Smooth muscle cell (in vitro differentiated cells): ENCODE data around the gene ING1. TPM values are rescaled to one million over a fixed set of nuclear protein-coding genes. Genes with fewer than 3 reads are reported as not detected.

ENCODE experiments used
- DNase-seq: peaks from one replicate; lab custom pipeline; 2025; ENCODE audit not compliant: unreplicated experiment; lab: John Stamatoyannopoulos, UW
- H2AFZ ChIP-seq: fragments of 200-600 bp; sonication (generic); 2 replicates; pipeline ENCODE4 v1.6.0; 2016; ENCODE audit warnings: antibody characterized with exemption, low read depth, mild to moderate bottlenecking
- H3F3A ChIP-seq: fragments of 200-600 bp; sonication (generic); 2 replicates; pipeline ENCODE4 v1.6.0; 2017; ENCODE audit warnings: antibody characterized with exemption, low read depth
- H3K27ac ChIP-seq: fragments of 200-600 bp; sonication (generic); 2 replicates; pipeline ENCODE4 v1.5.1; 2016; ENCODE audit warnings: low read depth, mild to moderate bottlenecking
- H3K27me3 ChIP-seq: fragments of 200-600 bp; sonication (generic); 2 replicates; pipeline ENCODE4 v1.6.1; 2016; ENCODE audit warnings: low read depth, mild to moderate bottlenecking
- H3K36me3 ChIP-seq: fragments of 200-600 bp; sonication (generic); 2 replicates; pipeline ENCODE4 v1.5.1; 2016; ENCODE audit warnings: low read depth
- H3K4me1 ChIP-seq: fragments of 200-600 bp; sonication (generic); 2 replicates; pipeline ENCODE4 v1.5.1; 2016; ENCODE audit warnings: low read depth
- H3K4me2 ChIP-seq: fragments of 200-600 bp; sonication (generic); 2 replicates; pipeline ENCODE4 v1.6.0; 2016; ENCODE audit warnings: mild to moderate bottlenecking
- H3K4me3 ChIP-seq: fragments of 200-600 bp; sonication (generic); 2 replicates; pipeline ENCODE4 v1.5.1; 2016; ENCODE audit warnings: mild to moderate bottlenecking
- H3K79me2 ChIP-seq: fragments of 200-600 bp; sonication (generic); 2 replicates; pipeline ENCODE4 v1.6.0; 2016; ENCODE audit warnings: low read depth, mild to moderate bottlenecking
- H3K9ac ChIP-seq: fragments of 200-600 bp; sonication (generic); 2 replicates; pipeline ENCODE4 v1.6.0; 2016; ENCODE audit warnings: low read depth
- H3K9me3 ChIP-seq: fragments of 200-600 bp; sonication (generic); replicated peaks from 2 replicates; pipeline ENCODE4 v1.5.1; 2016; ENCODE audit warnings: low read depth
- H4K20me1 ChIP-seq: fragments of 200-600 bp; sonication (generic); 2 replicates; pipeline ENCODE4 v1.6.0; 2016; ENCODE audit warnings: low read depth
- CTCF ChIP-seq: fragments of 200-600 bp; sonication (generic); IDR thresholded peaks from 2 replicates; pipeline ENCODE4 v1.5.1; 2017; ENCODE audit warnings: borderline replicate concordance, mild to moderate bottlenecking, antibody characterized with exemption; ENCODE audit not compliant: insufficient read depth, poor library complexity, severe bottlenecking
- WGBS: methylation state at CpG from one replicate; pipeline ENCODE4 v1.1.7; 2016; ENCODE audit warnings: low lambda C conversion rate; 5-methylcytosine and 5-hydroxymethylcytosine counted together
- polyA plus RNA-seq: library from polyadenylated mRNA; unstranded; fragments of >200 nt; fragmentation: Nextera tagmentation; extraction: Ambion mirVana; gene quantifications from 2 replicates; pipeline ENCODE4 v1.2.1, GENCODE V29; 2016
- total RNA-seq: library from RNA; depleted of rRNA; stranded (reverse); fragments of >200 nt; gene quantifications from 2 replicates; pipeline ENCODE4 v1.2.3, GENCODE V29; 2014

ING1 gene
- total and polyA plus RNA-seq, 2 experiments from 2014 or later = 13.8 to 29.3 TPM

- Histone ChIP-seq H3F3A (peaks cover 11% of the 10 kb centered on the region), H3K79me2 (peaks cover 55% of the 10 kb centered on the region), H3K4me3 (no peak overlapping the region), H4K20me1 (peaks cover 33% of the 10 kb centered on the region), H3K27me3 (no peaks in the 10 kb centered on the region), H3K9me3 (no peaks in the 10 kb centered on the region), H3K9ac (no peak overlapping the region), H2AFZ (no peak overlapping the region), H3K36me3 (no peaks in the 10 kb centered on the region), H3K4me2 (no peak overlapping the region), H3K27ac (no peak overlapping the region), H3K4me1 (peaks cover 9% of the 10 kb centered on the region)
- no peak for TF ChIP-seq CTCF
- 52% methylated on average over 3 of the region's 3 CpGs for WGBS
- no peak for DNase-seq
These were observed 11.4 kb upstream of the ING1 start for GRCh38 chr13:110702089-110702488.

- no peak overlapping the region for H3K4me3 ChIP-seq
- DNase-seq = no peak
- peaks cover 26% of the 10 kb centered on the region for H4K20me1 ChIP-seq
- TF ChIP-seq CTCF = no peak
- no peaks in the 10 kb centered on the region for H3K36me3 ChIP-seq
- no peak overlapping the region for H2AFZ ChIP-seq
- peaks cover 11% of the 10 kb centered on the region for H3F3A ChIP-seq
- H3K4me1 ChIP-seq = peaks cover 9% of the 10 kb centered on the region
- no peaks in the 10 kb centered on the region for H3K9me3 ChIP-seq
- 88% methylated on average over 15 of the region's 15 CpGs for WGBS
- no peak overlapping the region for H3K9ac ChIP-seq
- H3K79me2 ChIP-seq = peaks cover 55% of the 10 kb centered on the region
- H3K4me2 ChIP-seq = no peak overlapping the region
- H3K27ac ChIP-seq = no peak overlapping the region
- H3K27me3 ChIP-seq = no peaks in the 10 kb centered on the region
These were observed 10.6 kb upstream of the ING1 start for GRCh38 chr13:110702591-110703526.

GRCh38 chr13:110705356-110705825, 8.1 kb upstream of the ING1 start:
- Histone ChIP-seq H3K4me1 (peaks cover 9% of the 10 kb centered on the region), H3F3A (peaks cover 15% of the 10 kb centered on the region), H2AFZ (peak overlapping the region; percentile 40), H3K4me3 (peak overlapping the region; percentile 82), H3K36me3 (no peaks in the 10 kb centered on the region), H3K9ac (peak overlapping the region; percentile 88), H3K4me2 (peak overlapping the region; percentile 92), H3K9me3 (no peaks in the 10 kb centered on the region), H4K20me1 (peaks cover 17% of the 10 kb centered on the region), H3K27me3 (no peaks in the 10 kb centered on the region), H3K27ac (peak overlapping the region; percentile 92), H3K79me2 (peaks cover 48% of the 10 kb centered on the region)
- no peak for TF ChIP-seq CTCF
- DNase-seq = no peak
- WGBS = 10% methylated on average over 12 of the region's 12 CpGs
